Adrenal gland (tissue), 12 donors: Measurements from ENCODE around the gene KSR2. TPM values are rescaled to one million over a fixed set of nuclear protein-coding genes. Genes with fewer than 3 reads are reported as not detected.

Experiments used
- DNase-seq, 7 donors: peaks; one replicate each; pipeline ENCODE4 v3.0.0-alpha.2; 2019 to 2020
- H3K27ac ChIP-seq, 5 donors: fragments of 200-600 bp; sonication (generic) in 4 of 5; 1 replicate in 3 of 5; 2 replicates in 2 of 5; pipeline versions ENCODE4 v1.5.1 to v1.8.0; 2016 to 2020; ENCODE audit warnings: mild to moderate bottlenecking in 1 of 5
- H3K27me3 ChIP-seq: fragments of 200-600 bp; 2 replicates; pipeline ENCODE4 v1.8.0; 2021
- H3K36me3 ChIP-seq, 2 donors: fragments of 200-600 bp; replicated peaks in 1 of 2; 1 replicate in 1 of 2; 2 replicates in 1 of 2; pipeline versions ENCODE4 v1.5.1 to v1.8.0; 2018 to 2022
- H3K4me1 ChIP-seq, 2 donors: fragments of 200-600 bp; replicated peaks in 1 of 2; 1 replicate in 1 of 2; 2 replicates in 1 of 2; pipeline versions ENCODE4 v1.5.1 to v1.8.0; 2018 to 2021
- H3K4me3 ChIP-seq, 4 donors: fragments of 200-600 bp; sonication (generic) in 3 of 4; one replicate each; pipeline ENCODE4 v1.5.1; 2016 to 2018
- H3K9me3 ChIP-seq, 3 donors: fragments of 200-600 bp; sonication (generic) in 1 of 3; replicated peaks in 1 of 3; 1 replicate in 2 of 3; 2 replicates in 1 of 3; pipeline versions ENCODE4 v1.5.1 to v1.8.0; 2016 to 2021
- CTCF ChIP-seq, 6 experiments: fragments of 450-650 bp in 4 of 6; fragments of 200-600 bp in 2 of 6; sonication (generic) in 1 of 6; IDR thresholded peaks; 1 replicate in 5 of 6; 2 replicates in 1 of 6; pipeline versions ENCODE4 v1.5.1 to v1.8.0; 2016 to 2021; ENCODE audit warnings: antibody characterized with exemption in 6 of 6, mild to moderate bottlenecking in 2 of 6, moderate library complexity in 1 of 6
- POLR2A ChIP-seq, 2 donors: fragments of 450-650 bp; IDR thresholded peaks; one replicate each; pipeline ENCODE4 v1.6.1; 2017; ENCODE audit warnings: antibody characterized with exemption in 2 of 2, mild to moderate bottlenecking in 2 of 2, moderate library complexity in 1 of 2
- WGBS, 4 donors: extraction: QIAGEN DNeasy Blood & Tissue Kit in 2 of 4; methylation state at CpG; one replicate each; pipeline versions ENCODE4 v1.1.5 to v1.1.7; 2013 to 2017; 5-methylcytosine and 5-hydroxymethylcytosine counted together
- intact Hi-C, 2 donors: fragments of 100-400 bp; cut with DNase I; formaldehyde crosslinking; loops; one replicate each; pipeline versions ENCODE4 v1.14.1 to v1.15.0; 2022 to 2023
- polyA plus RNA-seq, 3 donors: library from polyadenylated mRNA; stranded (reverse); fragments of 200-250 nt in 2 of 3; fragments of 350-450 nt in 1 of 3; fragmentation: Illumina TruSeq in 1 of 3; extraction: RNeasy Lipid Tissue Mini Kit (QIAGEN cat#74804) in 1 of 3; gene quantifications; one replicate each; pipeline ENCODE4 v1.2.3, GENCODE V29; 2013 to 2014
- total RNA-seq, 9 donors: library from RNA; depleted of rRNA in 4 of 9; stranded (reverse); fragments of >200 nt in 4 of 9; fragments of 120-200 nt in 1 of 9; fragmentation: NEBNext Ultra II Directional in 1 of 9; extraction: Animal tissue kit (Norgen Biotek cat#: 25700) in 1 of 9; gene quantifications; one replicate each; pipeline versions ENCODE4 v1.1.0 to v1.2.4, GENCODE V29; 2013 to 2023
- donor health status: healthy with polysubstance abuse.
- donor health status: Bipolar disorder and iron deficiency.
- donor health status: DM: yes; HTN: yes; CAD: no.
- donor health status: DM: no; HTN: no; CAD: no.
- donor health status: DM: no; HTN: no; CAD: no.
- donor health status: DM: yes; HTN: yes; CAD: no.

The KSR2 gene
- total and polyA plus RNA-seq, 12 donors = 0.03 to 2.7 (median 0.84) TPM; not detected in 3

- Histone ChIP-seq H3K9me3 (no peaks in the 10 kb centered on the region), H3K4me1 (no peaks in the 10 kb centered on the region), H3K27ac (no peak overlapping the region), H3K27me3 (no peaks in the 10 kb centered on the region), H3K4me3 (no peak overlapping the region), H3K36me3 (no peaks in the 10 kb centered on the region)
- no peak for TF ChIP-seq POLR2A (IDR thresholded peaks at IDR 0.05)
- TF ChIP-seq CTCF (IDR thresholded peaks at IDR 0.05) = no peak
- 61 to 77% (median 64%) methylated on average over 7 to 8 of the region's 8 CpGs for WGBS, 4 donors
- peak in 6 of 7 donors; percentile 21 to 50 (median 45) for DNase-seq
- intact Hi-C loops = no loop called here
These were observed 430.6 kb downstream of the KSR2 start for GRCh38 chr12:117538032-117538690.

DNA sequence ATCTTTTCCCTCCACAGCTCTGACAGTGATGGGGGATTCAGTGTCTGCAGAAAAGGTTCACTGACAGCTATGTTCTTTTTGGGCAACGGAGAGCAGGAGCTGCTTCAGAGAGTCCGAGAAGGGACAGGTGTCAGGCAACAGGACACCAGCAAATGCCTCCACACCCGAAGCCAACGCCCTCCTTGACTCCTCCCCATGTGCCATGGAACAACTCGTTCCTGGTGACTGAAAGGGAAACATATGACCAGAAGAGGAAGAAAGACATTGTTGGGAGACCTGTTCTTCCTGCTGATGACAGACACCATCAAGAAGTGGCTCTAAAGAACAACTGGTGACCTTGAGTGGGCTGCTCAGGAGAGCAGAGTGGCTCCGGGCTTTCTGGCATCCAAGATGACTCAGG is 435.1 kb downstream of the KSR2 start:
- DNase-seq = no peak

DNA sequence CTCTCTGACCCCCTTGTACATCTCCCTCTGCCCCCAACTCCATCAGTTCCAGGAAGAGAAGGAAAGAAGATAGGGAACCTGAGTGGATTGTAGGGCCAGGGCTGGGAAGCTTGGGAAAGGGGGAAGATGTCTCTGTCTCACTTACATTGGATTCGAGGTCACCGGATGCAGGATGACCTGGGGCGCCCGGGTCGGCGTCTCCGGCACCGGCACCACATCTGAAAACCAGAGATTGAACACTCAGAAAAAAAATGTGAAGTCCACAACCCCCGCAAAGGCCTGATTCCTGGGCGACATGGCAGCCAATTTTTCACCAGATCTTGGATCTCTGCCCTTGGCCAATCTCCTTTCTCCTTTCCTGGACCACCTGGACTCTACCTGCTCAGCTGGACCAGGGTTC is 438.0 kb downstream of the KSR2 start:
- 85 to 90% (median 89%) methylated on average over 5 to 10 of the region's 10 CpGs for WGBS, 4 donors
- DNase-seq = no peak
- intact Hi-C loops = no loop called here
- Histone ChIP-seq H3K27me3 (peaks cover 3% of the 10 kb centered on the region), H3K4me3 (no peak overlapping the region), H3K27ac (no peak overlapping the region), H3K9me3 (no peaks in the 10 kb centered on the region), H3K4me1 (no peaks in the 10 kb centered on the region), H3K36me3 (no peaks in the 10 kb centered on the region)
- TF ChIP-seq POLR2A (IDR thresholded peaks at IDR 0.05) (no peak), CTCF (IDR thresholded peaks at IDR 0.05) (no peak)

More for the DNA sequence above, 435.1 kb downstream of the KSR2 start:
- whole genome bisulfite sequencing, 4 donors = 59 to 64% (median 61%) methylated on average over 6 of the region's 6 CpGs
- Histone ChIP-seq H3K36me3 (no peaks in the 10 kb centered on the region), H3K4me1 (no peaks in the 10 kb centered on the region), H3K27me3 (peaks cover 3% of the 10 kb centered on the region), H3K9me3 (no peaks in the 10 kb centered on the region), H3K4me3 (no peak overlapping the region), H3K27ac (no peak overlapping the region)
- intact Hi-C loops = no loop called here
- no peak for TF ChIP-seq POLR2A (IDR thresholded peaks at IDR 0.05)
- no peak for TF ChIP-seq CTCF (IDR thresholded peaks at IDR 0.05)

GRCh38 chr12:117528538-117528937 is 440.3 kb downstream of the KSR2 start:
- no peaks in the 10 kb centered on the region for H3K4me1 ChIP-seq
- TF ChIP-seq POLR2A (IDR thresholded peaks at IDR 0.05) (no peak), CTCF (IDR thresholded peaks at IDR 0.05) (no peak)

More at GRCh38 chr12:117528538-117528937, 440.3 kb downstream of the KSR2 start:
- intact Hi-C loops = no loop called here
- no peaks in the 10 kb centered on the region for H3K36me3 ChIP-seq
- no peak for DNase-seq
- H3K4me3 ChIP-seq = no peak overlapping the region
- peaks cover 3% of the 10 kb centered on the region for H3K27me3 ChIP-seq
- H3K27ac ChIP-seq = no peak overlapping the region
- H3K9me3 ChIP-seq = no peaks in the 10 kb centered on the region
- WGBS, 4 donors = 88 to 91% (median 89%) methylated on average over 7 of the region's 7 CpGs
